Stimulated activated CD4-positive, alpha-beta T cell treated with anti-CD3 and anti-CD28 coated beads, Interleukin-4, amount 100 ng/mL, for 4 hours (primary cell): ENCODE measurements around the gene PNPLA6.
"Not testable (repeated sequence)": the region's sequence is repeated elsewhere in the genome, so short reads cannot be mapped to it uniquely, and the experiment has no call there.

Experiments used
- DNase-seq, 2 experiments: peaks; one replicate each; pipeline ENCODE4 v3.0.0-alpha.2; 2020

PNPLA6 gene

DNA sequence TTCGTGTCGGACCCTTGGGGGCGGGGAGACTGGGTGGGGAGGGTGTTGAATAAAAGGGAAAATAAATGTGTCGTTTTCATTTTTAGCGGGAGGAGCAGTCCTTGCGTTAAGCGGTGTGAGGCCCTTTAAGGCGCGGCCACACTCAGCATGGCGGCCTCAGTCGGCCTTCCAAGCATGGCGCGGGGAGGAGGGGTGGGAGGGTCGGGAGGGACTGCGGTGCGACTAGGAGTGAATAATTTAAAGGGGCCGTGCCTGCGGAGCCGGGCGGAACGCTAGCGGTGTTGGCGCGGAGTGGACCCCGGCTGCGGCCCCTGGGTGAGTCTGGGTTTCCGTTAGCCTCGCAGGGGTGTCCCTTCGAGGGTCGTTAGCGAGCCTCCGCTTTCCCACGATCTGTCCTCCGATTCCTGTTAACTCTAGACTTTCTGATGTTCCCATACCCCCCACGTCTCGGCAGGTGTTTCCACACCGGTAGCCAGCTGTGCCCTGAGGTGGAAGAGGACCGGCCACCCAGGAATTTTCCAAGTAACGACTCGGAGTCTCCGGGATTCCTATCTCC, 1.5 kb upstream of the PNPLA6 start:
- DNase-seq: peak; percentile 81

DNA sequence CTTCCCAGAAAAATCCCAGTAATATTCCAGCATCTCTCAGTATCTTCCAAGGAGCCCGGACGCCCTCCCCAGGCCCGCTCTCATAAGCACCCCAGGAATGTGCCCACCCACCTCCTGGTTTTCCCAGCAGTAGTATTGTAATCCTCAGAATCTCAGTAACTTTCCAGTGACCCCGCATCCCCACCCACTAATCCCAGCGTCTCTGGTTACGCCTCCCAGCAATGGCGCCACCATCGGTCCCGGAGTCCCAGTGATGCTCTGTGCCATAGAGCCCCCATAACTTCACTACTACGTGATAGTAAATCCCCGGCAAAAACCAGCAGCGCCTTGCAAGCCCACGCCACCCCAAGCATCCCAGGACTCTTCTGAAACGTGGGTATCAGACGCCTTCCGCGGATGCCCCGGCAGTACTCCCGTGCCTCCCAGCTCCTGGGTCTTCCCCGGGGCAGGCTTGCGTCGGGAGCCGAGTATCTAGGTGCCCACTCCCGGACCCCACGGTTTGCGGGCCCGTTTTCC, 928 bp upstream of the PNPLA6 start:
- peak; percentile 22 to 29 for DNase-seq

DNA sequence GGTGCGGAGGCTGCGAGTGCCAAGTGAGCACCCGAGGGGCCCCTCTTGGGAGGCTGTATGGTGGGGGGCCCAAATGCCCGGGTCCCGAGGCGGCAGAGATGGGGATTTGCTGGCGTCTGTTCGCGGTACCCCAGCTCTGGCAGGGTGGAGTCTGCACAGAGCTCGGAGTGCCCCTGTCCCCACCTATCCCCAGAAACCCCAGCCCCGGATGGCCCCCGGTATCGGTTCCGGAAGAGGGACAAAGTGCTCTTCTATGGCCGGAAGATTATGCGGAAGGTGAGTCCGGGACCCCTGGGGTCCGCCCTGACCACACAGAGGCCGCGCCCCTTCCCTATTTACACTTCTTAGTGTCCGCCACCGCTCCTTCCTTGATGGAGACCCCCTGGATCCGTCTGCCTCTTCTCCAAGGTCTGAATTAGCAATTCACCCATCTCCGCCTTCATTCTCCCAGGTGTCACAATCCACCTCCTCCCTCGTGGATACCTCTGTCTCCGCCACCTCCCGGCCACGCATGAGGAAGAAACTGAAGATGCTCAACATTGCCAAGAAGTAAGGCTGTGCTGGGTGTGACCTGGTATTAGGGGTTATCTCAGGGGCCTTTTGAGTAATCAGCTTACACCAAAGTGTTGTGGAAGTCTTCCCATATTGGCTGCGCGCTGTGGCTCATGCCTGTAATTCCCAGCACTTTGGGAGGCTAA, 630 bp downstream of the PNPLA6 start:
- no peak for DNase-seq

DNA sequence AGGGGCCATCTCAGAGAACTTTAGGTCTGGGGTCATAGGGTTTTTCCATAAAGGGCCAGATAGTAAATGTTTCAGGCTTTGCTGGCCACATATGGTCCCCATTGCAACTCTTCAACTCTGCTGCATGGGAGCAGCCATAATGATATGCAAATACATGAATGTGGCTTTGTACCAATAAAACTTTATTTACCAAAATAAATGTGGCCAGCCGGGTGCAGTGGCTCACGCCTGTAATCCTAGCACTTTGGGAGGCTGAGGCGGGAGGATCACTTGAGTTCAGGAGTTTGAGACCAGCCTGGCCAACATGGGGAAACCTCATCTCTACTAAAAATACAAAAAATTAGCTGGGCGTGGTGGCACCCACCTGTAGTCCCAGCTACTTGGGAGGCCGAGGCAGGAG, 3.5 kb downstream of the PNPLA6 start:
- DNase-seq: not testable (repeated sequence)

DNA sequence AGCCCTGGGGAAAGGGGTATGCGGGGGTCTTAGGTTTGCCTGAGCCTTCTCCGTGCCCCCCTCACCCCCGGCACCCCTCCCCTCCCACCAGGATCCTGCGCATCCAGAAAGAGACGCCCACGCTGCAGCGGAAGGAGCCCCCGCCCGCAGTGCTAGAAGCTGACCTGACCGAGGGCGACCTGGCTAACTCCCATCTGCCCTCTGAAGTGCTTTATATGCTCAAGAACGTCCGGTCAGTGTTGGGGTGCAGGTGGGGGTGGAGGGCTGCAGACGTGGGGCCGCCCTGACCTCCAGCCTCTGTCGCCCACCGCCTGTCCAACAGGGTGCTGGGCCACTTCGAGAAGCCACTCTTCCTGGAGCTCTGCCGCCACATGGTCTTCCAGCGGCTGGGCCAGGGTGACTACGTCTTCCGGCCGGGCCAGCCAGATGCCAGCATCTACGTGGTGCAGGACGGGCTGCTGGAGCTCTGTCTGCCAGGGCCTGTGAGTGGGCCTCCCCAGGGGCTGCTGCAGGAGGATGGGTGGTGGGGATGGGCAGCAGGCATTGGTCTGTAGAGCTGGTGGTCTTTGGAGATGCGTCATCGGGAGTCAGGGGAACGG, 4.4 kb downstream of the PNPLA6 start:
- DNase-seq: no peak

DNA sequence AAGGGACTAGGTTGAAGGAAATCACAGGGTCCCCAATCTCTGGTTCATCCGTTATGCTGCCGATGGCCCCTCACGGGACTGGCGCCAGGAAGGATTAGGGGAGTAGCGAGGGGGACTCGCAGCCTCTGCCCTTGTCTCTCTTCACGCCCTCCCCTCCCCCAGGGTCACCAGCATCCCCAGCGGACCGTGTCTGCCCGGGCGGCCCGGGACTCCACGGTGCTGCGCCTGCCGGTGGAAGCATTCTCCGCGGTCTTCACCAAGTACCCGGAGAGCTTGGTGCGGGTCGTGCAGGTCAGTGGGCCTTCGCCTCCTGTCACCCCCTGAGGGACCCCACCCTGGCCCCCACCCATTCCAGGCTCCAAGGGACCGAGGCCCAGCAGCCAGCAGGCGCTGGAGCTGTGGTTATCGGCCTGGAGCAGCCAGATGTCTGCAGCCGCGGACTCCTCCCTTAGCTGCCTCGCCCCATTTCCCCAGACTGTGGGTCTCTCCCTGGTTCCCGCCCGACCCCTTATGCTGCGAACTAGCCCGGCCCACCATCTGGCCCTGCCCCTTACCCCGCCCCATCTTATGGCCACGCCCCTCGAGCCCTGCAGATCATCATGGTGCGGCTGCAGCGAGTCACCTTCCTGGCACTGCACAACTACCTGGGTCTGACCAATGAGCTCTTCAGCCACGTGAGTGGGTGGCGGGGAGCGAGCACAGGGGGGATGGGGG, 5.4 kb downstream of the PNPLA6 start:
- DNase-seq: peak in 1 of 2 experiments; percentile 26

DNA sequence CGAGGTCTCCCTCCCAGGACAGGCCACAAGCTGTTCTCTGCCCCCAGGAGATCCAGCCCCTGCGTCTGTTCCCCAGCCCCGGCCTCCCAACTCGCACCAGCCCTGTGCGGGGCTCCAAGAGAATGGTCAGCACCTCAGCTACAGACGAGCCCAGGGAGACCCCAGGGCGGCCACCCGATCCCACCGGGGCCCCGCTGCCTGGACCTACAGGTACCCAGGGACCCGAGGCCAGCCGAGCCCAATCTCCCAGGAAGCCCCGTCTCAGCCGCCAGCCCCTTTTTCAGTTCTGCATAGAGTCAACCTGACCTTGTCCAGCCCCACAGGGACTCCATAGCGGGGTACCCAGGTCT, 5.9 kb downstream of the PNPLA6 start:
- DNase-seq: no peak

DNA sequence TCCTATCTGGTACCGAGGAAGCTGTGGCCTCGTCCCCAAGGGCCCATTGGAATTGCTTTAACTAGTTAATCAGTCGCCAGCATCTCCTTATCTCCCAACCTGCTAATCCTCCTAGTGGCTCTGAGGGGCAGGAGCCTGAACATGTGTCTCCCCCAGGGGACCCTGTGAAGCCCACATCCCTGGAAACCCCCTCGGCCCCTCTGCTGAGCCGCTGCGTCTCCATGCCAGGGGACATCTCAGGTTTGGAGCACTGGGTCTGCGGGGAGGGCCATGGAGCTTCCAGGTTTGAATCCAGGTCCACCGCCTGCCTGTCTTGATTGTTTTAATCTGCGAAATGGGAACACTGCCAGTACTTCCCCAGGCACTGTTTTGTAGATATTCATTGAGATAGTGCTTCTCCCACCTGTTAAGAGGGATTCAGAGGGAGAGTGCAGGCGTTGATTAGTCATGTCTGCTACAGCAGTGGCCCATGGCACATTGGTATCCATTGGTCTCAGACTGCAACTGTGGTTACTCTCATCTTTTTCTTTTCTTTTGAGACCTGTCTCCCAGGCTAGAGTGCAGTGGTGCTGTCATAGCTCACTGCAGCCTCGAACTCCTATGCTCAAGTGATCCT, 6.4 kb downstream of the PNPLA6 start:
- no peak for DNase-seq

DNA sequence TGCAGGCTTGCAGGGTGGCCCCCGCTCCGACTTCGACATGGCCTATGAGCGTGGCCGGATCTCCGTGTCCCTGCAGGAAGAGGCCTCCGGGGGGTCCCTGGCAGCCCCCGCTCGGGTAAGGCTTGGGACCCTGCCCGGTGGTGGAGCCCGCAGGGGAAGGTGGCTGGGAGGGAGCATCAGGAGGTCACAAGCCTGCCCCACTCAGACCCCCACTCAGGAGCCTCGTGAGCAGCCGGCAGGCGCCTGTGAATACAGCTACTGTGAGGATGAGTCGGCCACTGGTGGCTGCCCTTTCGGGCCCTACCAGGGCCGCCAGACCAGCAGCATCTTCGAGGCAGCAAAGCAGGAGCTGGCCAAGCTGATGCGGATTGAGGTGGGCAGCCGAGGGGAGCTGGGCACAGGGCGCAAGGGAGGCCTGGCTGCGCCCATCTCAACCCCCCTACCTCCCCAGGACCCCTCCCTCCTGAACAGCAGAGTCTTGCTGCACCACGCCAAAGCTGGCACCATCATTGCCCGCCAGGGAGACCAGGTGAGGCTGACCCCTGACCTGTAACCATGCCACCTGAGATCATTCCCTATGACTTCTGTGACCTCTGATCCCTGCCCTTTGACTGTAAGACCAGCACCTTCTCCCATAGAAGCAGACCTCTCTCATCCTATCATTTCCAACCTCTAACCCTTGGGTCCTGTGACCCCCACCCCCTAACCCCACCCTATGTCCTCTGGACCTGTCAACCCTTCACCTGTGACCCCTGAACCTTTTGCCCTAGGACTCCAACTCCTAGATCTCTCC, 7.2 kb downstream of the PNPLA6 start:
- no peak for DNase-seq

DNA sequence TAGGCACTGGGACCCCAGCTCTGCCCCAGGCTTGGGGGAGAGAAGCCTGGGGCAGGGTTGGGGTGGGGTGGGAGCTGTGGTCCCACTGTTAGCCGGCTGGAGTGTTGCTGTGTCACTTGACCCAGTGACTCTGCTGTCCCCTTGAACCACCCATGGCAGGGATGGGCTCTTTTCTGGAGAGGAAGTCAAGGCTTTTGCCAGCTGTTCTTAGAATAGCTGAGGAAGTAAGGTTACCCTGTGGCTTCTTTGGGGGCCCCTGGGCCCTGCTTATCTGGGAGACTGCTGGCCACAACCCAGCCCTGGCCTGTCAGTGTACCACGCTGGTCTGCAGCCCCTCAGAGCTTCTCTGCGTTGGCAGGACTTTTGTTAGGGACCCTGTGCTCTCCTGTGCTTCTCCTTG, 9.1 kb downstream of the PNPLA6 start:
- DNase-seq: no peak

DNA sequence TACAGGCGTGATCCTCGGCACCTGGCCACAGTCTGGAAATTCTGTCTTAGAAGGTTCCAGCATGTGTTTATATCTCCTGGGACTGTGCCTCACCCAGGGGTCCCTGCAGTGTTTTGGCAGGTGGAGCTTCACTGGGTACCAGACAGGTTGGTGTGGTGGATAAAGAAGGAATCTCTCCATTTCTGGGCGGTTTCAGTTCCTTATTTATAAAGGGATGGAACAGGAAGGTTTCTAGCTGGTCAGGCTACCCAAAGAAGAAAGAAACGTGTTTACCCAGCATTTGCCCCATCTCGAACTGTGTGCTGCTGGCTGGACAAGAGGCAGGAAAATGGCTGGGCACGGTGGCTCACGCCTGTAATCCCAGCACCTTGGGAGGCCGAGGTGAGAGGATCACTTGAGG, 9.8 kb downstream of the PNPLA6 start:
- no peak for DNase-seq

DNA sequence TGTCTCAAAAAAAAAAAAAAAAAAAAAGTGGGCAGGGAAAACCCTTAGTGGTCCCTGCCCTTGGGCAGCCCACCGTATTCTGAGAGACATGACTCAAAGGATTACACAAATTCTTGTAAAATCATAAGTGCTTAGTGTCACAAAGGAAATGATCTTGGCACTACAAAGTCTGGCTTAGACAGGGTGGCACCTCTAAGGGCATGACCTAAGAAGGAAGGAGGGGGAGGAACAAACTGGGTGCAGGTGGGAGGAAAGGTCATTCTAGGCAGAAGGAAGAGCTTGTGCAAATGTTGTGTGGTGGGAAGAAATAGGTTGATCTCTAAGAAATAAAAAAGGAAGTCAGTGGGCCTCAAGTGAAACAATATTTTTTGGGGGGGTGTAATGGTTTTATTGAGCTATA, 10.4 kb downstream of the PNPLA6 start:
- no peak for DNase-seq

DNA sequence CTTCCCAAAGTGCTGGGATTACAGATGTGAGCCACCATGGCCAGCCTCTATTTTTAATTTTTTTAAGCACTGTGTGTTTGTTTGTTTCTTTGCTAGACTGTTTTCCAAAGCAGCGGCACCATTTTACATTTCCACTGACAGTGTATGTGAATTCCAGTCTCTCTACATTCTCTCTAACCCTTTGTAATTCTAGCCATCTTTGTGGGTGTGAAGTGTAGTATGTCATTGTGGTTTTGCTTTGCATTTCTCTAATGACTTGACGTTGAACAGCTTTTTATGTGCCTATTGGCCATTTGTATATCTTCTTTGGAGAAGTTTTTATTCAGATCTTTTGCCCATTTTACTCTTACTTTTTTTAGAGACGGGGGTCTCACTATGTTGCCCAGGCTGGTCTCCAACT, 11.6 kb downstream of the PNPLA6 start:
- DNase-seq: no peak

DNA sequence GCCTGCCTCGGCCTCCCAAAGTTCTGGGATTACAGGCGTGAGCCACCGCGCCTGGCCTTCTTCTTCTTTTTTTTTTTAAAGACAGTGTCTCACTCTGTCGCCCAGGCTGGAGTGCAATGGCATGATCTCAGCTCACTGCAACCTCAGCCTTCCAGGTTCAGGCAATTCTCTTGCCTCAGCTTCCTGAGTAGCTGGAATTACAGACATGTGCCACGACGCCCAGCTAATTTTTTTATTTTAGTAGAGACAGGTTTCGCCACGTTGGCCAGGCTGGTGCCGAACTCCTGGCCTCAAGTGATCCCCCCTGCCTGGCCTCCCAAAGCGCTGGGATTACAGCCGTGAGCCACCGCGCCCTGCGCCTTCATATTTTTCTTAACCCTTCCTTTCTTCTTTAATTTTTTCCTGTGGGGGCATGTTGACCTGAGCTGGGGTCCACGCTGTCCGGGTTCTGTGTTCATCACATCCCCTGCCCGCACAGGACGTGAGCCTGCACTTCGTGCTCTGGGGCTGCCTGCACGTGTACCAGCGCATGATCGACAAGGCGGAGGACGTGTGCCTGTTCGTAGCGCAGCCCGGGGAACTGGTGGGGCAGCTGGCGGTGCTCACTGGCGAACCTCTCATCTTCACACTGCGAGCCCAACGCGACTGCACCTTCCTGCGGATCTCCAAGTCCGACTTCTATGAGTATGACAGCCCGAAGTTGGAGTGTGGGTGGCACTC, 14.1 kb downstream of the PNPLA6 start:
- no peak for DNase-seq

DNA sequence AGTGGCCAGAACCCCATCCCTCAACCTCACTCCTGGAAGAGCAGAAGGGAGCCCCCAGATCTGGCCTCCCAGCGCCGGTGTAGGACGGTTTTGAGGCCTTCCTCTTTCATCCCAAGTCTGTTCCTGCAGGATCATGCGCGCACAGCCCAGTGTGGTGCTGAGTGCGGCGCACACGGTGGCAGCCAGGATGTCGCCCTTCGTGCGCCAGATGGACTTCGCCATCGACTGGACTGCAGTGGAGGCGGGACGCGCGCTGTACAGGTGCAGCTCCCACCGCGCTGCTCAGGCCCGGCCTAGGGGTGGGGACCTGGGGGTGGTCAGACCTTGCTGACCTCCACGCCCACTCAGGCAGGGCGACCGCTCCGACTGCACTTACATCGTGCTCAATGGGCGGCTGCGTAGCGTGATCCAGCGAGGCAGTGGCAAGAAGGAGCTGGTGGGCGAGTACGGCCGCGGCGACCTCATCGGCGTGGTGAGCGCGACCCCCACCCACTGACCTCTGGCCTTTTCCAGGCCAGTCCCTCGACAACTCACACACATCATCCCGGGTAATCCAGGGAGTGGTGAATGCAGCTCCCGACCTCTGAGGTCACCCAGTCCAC, 14.8 kb downstream of the PNPLA6 start:
- no peak for DNase-seq

DNA sequence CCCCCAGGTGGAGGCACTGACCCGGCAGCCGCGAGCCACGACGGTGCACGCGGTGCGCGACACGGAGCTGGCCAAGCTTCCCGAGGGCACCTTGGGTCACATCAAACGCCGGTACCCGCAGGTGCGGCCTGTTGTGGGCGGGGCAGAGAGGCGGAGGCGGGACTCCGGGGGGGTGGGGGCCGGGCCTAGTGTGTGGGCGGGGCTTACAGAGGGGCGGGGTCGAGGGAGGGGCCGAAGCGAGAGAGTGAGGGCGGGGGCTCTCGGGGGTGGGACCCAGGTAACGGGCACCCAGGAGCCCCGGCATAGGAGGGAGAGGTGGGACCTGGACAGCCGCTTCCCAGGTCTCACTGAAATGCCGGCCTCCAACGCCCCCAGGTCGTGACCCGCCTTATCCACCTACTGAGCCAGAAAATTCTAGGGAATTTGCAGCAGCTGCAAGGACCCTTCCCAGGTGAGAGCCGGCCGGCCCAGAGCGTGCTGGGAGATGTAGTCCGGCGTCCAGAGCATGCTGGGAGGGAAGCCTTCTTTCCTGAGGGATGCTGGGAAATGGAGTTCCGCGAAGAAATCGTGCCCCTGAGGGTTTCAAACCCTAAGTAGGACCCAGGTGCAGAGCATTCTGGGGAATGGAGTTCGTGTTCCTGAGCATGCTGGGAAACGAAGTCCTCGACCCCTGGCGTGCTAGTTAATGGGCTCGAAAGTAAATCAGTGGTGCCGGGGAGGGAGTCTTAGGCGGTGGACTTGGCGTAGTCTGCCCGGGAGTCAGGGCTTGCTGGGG, 15.7 kb downstream of the PNPLA6 start:
- DNase-seq: peak; percentile 19 to 24

DNA sequence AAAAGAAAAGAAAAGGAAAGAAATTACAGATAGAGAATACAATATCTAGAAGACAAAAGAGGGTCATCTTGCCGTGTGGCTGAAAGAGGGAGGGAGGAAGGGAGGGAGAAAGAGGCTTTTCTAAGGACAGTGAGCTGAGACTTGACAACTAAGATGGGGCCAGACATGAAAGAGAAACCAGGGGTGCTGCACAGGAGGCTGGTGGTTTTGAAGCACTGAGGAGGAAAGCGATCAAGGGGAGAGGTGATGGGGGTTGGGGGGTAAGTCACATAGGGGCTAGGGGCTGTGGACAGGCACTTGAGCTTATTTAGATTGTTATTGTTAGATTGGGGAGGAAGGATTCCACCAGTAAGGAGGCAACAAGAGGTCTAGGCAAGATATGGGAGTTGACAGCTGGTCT, 17.3 kb downstream of the PNPLA6 start:
- no peak for DNase-seq

DNA sequence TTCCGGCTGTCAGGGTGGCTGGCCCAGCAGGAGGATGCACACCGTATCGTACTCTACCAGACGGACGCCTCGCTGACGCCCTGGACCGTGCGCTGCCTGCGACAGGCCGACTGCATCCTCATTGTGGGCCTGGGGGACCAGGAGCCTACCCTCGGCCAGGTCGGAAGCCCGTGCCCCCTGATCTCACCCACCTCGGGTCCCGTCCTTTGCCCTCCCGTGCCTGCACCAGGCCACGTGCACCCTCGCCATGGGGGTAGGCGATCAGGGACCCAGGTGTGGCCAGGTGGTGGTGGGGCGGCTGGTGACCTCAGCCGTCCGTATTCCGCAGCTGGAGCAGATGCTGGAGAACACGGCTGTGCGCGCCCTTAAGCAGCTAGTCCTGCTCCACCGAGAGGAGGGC, 19.0 kb downstream of the PNPLA6 start:
- DNase-seq: no peak

DNA sequence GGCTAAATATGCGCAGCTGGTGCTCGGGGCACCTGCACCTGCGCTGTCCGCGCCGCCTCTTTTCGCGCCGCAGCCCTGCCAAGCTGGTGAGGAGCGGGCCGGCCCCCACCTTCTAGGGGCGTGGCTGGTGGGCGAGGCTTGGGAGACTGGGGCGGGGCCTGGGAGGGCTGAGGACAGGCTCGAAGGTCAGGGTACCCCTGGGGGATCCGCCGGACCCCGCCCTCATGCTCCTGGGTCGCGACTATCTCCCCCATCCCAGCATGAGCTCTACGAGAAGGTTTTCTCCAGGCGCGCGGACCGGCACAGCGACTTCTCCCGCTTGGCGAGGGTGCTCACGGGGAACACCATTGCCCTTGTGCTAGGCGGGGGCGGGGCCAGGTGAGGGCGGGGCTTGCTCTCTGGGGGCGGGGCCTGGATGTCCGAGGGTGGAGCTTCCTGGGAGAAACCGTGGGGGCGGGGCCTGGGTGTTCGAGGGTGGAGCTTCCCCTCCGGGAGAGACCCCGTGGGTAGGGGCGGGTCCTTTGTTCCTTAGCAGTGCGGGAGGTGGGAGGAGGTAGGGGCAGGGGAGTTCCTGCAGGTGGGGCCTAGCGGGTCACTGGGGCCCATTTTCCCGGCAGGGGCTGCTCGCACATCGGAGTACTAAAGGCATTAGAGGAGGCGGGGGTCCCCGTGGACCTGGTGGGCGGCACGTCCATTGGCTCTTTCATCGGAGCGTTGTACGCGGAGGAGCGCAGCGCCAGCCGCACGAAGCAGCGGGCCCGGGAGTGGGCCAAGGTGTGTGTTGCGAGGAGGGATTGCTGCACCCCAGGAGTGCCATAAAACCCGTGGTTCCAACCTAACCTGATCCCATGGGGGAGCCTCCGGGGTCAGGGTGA, 19.7 kb downstream of the PNPLA6 start:
- DNase-seq: no peak
